Gastrocnemius medialis (tissue), 4 donors: ENCODE results near the gene RERE. TPM values are rescaled to one million over a fixed set of nuclear protein-coding genes. Genes with fewer than 3 reads are reported as not detected.

Source experiments
- ATAC-seq, 2 donors: fragments of 150-250 bp; one replicate each; pipeline ENCODE4 v1.9.1; 2016
- DNase-seq, 2 donors: peaks; one replicate each; pipeline ENCODE4 v3.0.0-alpha.2; 2019
- H3K27ac ChIP-seq, 4 donors: fragments of 200-600 bp; sonication (generic); 1 replicate in 1 of 4; 2 replicates in 3 of 4; pipeline ENCODE4 v1.5.1; 2016 to 2018; ENCODE audit warnings: mild to moderate bottlenecking in 2 of 4, moderate library complexity in 1 of 4
- H3K27me3 ChIP-seq, 3 donors: fragments of 200-600 bp; sonication (generic) in 2 of 3; 1 replicate in 1 of 3; 2 replicates in 2 of 3; pipeline versions ENCODE4 v1.5.1 to v1.6.0; 2016 to 2019; ENCODE audit warnings: mild to moderate bottlenecking in 1 of 3, moderate library complexity in 1 of 3
- H3K36me3 ChIP-seq, 2 donors: fragments of 200-600 bp; sonication (generic) in 1 of 2; one replicate each; pipeline ENCODE4 v1.5.1; 2017 to 2018
- H3K4me1 ChIP-seq, 2 donors: fragments of 200-600 bp; sonication (generic) in 1 of 2; one replicate each; pipeline ENCODE4 v1.5.1; 2016 to 2017; ENCODE audit warnings: mild to moderate bottlenecking in 2 of 2
- H3K4me3 ChIP-seq, 4 donors: fragments of 200-600 bp; sonication (generic) in 3 of 4; 1 replicate in 1 of 4; 2 replicates in 3 of 4; pipeline ENCODE4 v1.5.1; 2016 to 2019; ENCODE audit warnings: mild to moderate bottlenecking in 2 of 4
- H3K9me3 ChIP-seq, 3 donors: fragments of 200-600 bp; sonication (generic) in 2 of 3; 1 replicate in 1 of 3; 2 replicates in 2 of 3; pipeline ENCODE4 v1.5.1; 2016 to 2019
- CTCF ChIP-seq, 5 experiments: fragments of 450-650 bp in 3 of 5; fragments of 200-600 bp in 2 of 5; sonication (generic) in 2 of 5; IDR thresholded peaks in 4 of 5; conservative IDR thresholded peaks in 1 of 5; 1 replicate in 4 of 5; 2 replicates in 1 of 5; pipeline ENCODE4 v1.5.1; 2016 to 2019; ENCODE audit warnings: antibody characterized with exemption in 5 of 5, mild to moderate bottlenecking in 3 of 5, moderate library complexity in 3 of 5
- POLR2A ChIP-seq, 2 donors: fragments of 450-650 bp; IDR thresholded peaks; one replicate each; pipeline ENCODE4 v1.6.1; 2017; ENCODE audit warnings: antibody characterized with exemption in 2 of 2, mild to moderate bottlenecking in 2 of 2, moderate library complexity in 2 of 2
- in situ Hi-C, 4 donors: fragments of 200-750 bp; cut with MboI; loops; one replicate each; pipeline versions ENCODE4 v1.15.0 to v1.8.0; 2017; ENCODE audit warnings: low sequenced_read_pairs in 4 of 4
- intact Hi-C: fragments of 100-400 bp; cut with DNase I; formaldehyde crosslinking; loops from one replicate; pipeline ENCODE4 v1.15.1; 2023; ENCODE audit warnings: low total_unique reads
- total RNA-seq, 4 donors: library from RNA; depleted of rRNA; stranded (reverse); fragments of >200 nt; gene quantifications; one replicate each; pipeline versions ENCODE4 v1.1.0 to v1.2.3, GENCODE V29; 2016

The RERE gene
- total RNA-seq, 4 donors from 2014 or later: 60.8 to 106 (median 102) TPM

- in situ Hi-C loops: no loop called here
- ATAC-seq: no peak
- no peaks in the 10 kb centered on the region for H3K36me3 ChIP-seq
These were observed 138.0 kb downstream of the RERE start for GRCh38 chr1:8679395-8679800.

GRCh38 chr1:8678673-8679394 is 138.6 kb downstream of the RERE start:
- Histone ChIP-seq H3K9me3 (no peaks in the 10 kb centered on the region), H3K27me3 (no peaks in the 10 kb centered on the region), H3K36me3 (no peaks in the 10 kb centered on the region), H3K4me3 (no peak overlapping the region), H3K27ac (no peak overlapping the region), H3K4me1 (peaks cover 17 to 23% of the 10 kb centered on the region in 2 donors)
- ATAC-seq: no peak
- in situ Hi-C loops: no loop called here
- no peak for DNase-seq
- TF ChIP-seq POLR2A (IDR thresholded peaks at IDR 0.05) (no peak), CTCF (IDR thresholded peaks at IDR 0.05 in 4 of 5, conservative IDR thresholded peaks at IDR 0.05 in 1 of 5) (no peak)
- intact Hi-C loops: no loop called here

More at GRCh38 chr1:8679395-8679800, 138.0 kb downstream of the RERE start:
- no peak for TF ChIP-seq CTCF (IDR thresholded peaks at IDR 0.05 in 4 of 5, conservative IDR thresholded peaks at IDR 0.05 in 1 of 5)
- no peak for TF ChIP-seq POLR2A (IDR thresholded peaks at IDR 0.05)
- H3K27ac ChIP-seq: no peak overlapping the region
- intact Hi-C loops: no loop called here
- H3K4me3 ChIP-seq: no peak overlapping the region
- H3K27me3 ChIP-seq: no peaks in the 10 kb centered on the region
- H3K4me1 ChIP-seq: peaks cover 17 to 23% of the 10 kb centered on the region in 2 donors
- no peaks in the 10 kb centered on the region for H3K9me3 ChIP-seq
- no peak for DNase-seq

- Histone ChIP-seq H3K36me3 (no peaks in the 10 kb centered on the region), H3K27ac (no peak overlapping the region), H3K27me3 (no peaks in the 10 kb centered on the region), H3K9me3 (no peaks in the 10 kb centered on the region), H3K4me1 (peaks cover 17 to 23% of the 10 kb centered on the region in 2 donors), H3K4me3 (no peak overlapping the region)
- in situ Hi-C loops (no loop called here), intact Hi-C loops (no loop called here)
- TF ChIP-seq POLR2A (IDR thresholded peaks at IDR 0.05) (no peak), CTCF (IDR thresholded peaks at IDR 0.05 in 4 of 5, conservative IDR thresholded peaks at IDR 0.05 in 1 of 5) (no peak)
- no peak for DNase-seq
- no peak for ATAC-seq
These were observed 139.7 kb downstream of the RERE start for GRCh38 chr1:8677782-8678181.

GRCh38 chr1:8676813-8677212 is 140.6 kb downstream of the RERE start:
- ATAC-seq: no peak
- Histone ChIP-seq H3K27me3 (no peaks in the 10 kb centered on the region), H3K4me3 (no peak overlapping the region), H3K9me3 (no peaks in the 10 kb centered on the region), H3K36me3 (no peaks in the 10 kb centered on the region), H3K27ac (no peak overlapping the region), H3K4me1 (peaks cover 15 to 23% of the 10 kb centered on the region in 2 donors)
- in situ Hi-C loops (no loop called here), intact Hi-C loops (no loop called here)
- DNase-seq: no peak
- TF ChIP-seq CTCF (IDR thresholded peaks at IDR 0.05 in 4 of 5, conservative IDR thresholded peaks at IDR 0.05 in 1 of 5): no peak

GRCh38 chr1:8676072-8676471 is 141.4 kb downstream of the RERE start:
- Histone ChIP-seq H3K9me3 (no peaks in the 10 kb centered on the region), H3K4me1 (peaks cover 18 to 30% of the 10 kb centered on the region in 2 donors), H3K27me3 (no peaks in the 10 kb centered on the region), H3K4me3 (no peak overlapping the region), H3K36me3 (no peaks in the 10 kb centered on the region), H3K27ac (no peak overlapping the region)
- intact Hi-C loops: no loop called here
- ATAC-seq (no peak), DNase-seq (no peak)
- no peak for TF ChIP-seq CTCF (IDR thresholded peaks at IDR 0.05 in 4 of 5, conservative IDR thresholded peaks at IDR 0.05 in 1 of 5)
- no peak for TF ChIP-seq POLR2A (IDR thresholded peaks at IDR 0.05)
- in situ Hi-C loops: no loop called here
